H9 (cell line): Measurements from ENCODE around the gene FLCN. TPM values are rescaled to one million over a fixed set of nuclear protein-coding genes. Genes with fewer than 3 reads are reported as not detected.
"Not testable (repeated sequence)": the region's sequence is repeated elsewhere in the genome, so short reads cannot be mapped to it uniquely, and the experiment has no call there.

ENCODE experiments used
- DNase-seq: peaks from one replicate; pipeline ENCODE4 v3.0.0-alpha.2; 2017
- H2AFZ ChIP-seq: one replicate; pipeline ENCODE4 v1.6.1; 2013; ENCODE audit warnings: mild to moderate bottlenecking, low read length, control low read depth, moderate library complexity
- H2AK5ac ChIP-seq: 2 replicates; pipeline ENCODE4 v1.6.1; 2013; ENCODE audit warnings: low read length, control low read depth, mixed read lengths; ENCODE audit not compliant: insufficient read length
- H2BK120ac ChIP-seq: one replicate; pipeline ENCODE4 v1.6.1; 2013; ENCODE audit warnings: low read depth, mild to moderate bottlenecking, low read length, control low read depth, inconsistent platforms; ENCODE audit not compliant: poor library complexity, severe bottlenecking
- H2BK12ac ChIP-seq: 2 replicates; pipeline ENCODE4 v1.6.1; 2013; ENCODE audit warnings: low read length, control low read depth, mixed read lengths, low read depth; ENCODE audit not compliant: insufficient read length
- H2BK15ac ChIP-seq: 2 replicates; pipeline ENCODE4 v1.6.1; 2013; ENCODE audit warnings: low read depth, low read length, control low read depth
- H2BK20ac ChIP-seq: one replicate; pipeline ENCODE4 v1.6.1; 2013; ENCODE audit warnings: low read depth, mild to moderate bottlenecking, low read length, control low read depth, inconsistent platforms; ENCODE audit not compliant: poor library complexity, severe bottlenecking
- H2BK5ac ChIP-seq: 2 replicates; pipeline ENCODE4 v1.6.1; 2013; ENCODE audit warnings: low read length, control low read depth, mixed read lengths; ENCODE audit not compliant: insufficient read length
- H3K14ac ChIP-seq: 2 replicates; pipeline ENCODE4 v1.6.1; 2013; ENCODE audit warnings: low read length, control low read depth; ENCODE audit not compliant: insufficient read depth
- H3K18ac ChIP-seq: 2 replicates; pipeline ENCODE4 v1.6.1; 2013; ENCODE audit warnings: low read depth, mild to moderate bottlenecking, mixed read lengths, low read length, control low read depth; ENCODE audit not compliant: insufficient read length
- H3K23ac ChIP-seq: 2 replicates; pipeline ENCODE4 v1.6.1; 2013; ENCODE audit warnings: low read length, control low read depth, mixed read lengths, low read depth; ENCODE audit not compliant: insufficient read length
- H3K23me2 ChIP-seq: 2 replicates; pipeline ENCODE4 v1.6.1; 2013; ENCODE audit warnings: low read depth, mild to moderate bottlenecking, mixed read lengths, low read length, control low read depth; ENCODE audit not compliant: insufficient read length, poor library complexity, severe bottlenecking
- H3K27ac ChIP-seq: 2 replicates; pipeline ENCODE4 v1.5.1; 2013; ENCODE audit warnings: low read length, control low read depth, mixed read lengths, low read depth; ENCODE audit not compliant: insufficient read length
- H3K27me3 ChIP-seq: 2 replicates; pipeline ENCODE4 v1.6.1; 2013; ENCODE audit warnings: low read length, control low read depth, inconsistent platforms; ENCODE audit not compliant: insufficient read depth
- H3K4ac ChIP-seq: 2 replicates; pipeline ENCODE4 v1.6.1; 2013; ENCODE audit warnings: low read depth, mild to moderate bottlenecking, control low read depth, inconsistent platforms, low read length, moderate library complexity
- H3K4me1 ChIP-seq: 2 replicates; pipeline ENCODE4 v1.6.1; 2013; ENCODE audit warnings: low read length, control low read depth, inconsistent platforms; ENCODE audit not compliant: insufficient read depth
- H3K4me2 ChIP-seq: 2 replicates; pipeline ENCODE4 v1.6.1; 2013; ENCODE audit warnings: low read length, control low read depth, mixed read lengths; ENCODE audit not compliant: insufficient read length, insufficient read depth
- H3K56ac ChIP-seq: 2 replicates; pipeline ENCODE4 v1.6.1; 2013; ENCODE audit warnings: low read depth, mild to moderate bottlenecking, mixed read lengths, low read length, control low read depth; ENCODE audit not compliant: insufficient read length
- H3K79me1 ChIP-seq: 2 replicates; pipeline ENCODE4 v1.6.1; 2013; ENCODE audit warnings: low read depth, mild to moderate bottlenecking, moderate library complexity, low read length, control low read depth, inconsistent platforms; ENCODE audit not compliant: insufficient read depth, poor library complexity, severe bottlenecking
- H3K79me2 ChIP-seq: 2 replicates; pipeline ENCODE4 v1.6.1; 2013; ENCODE audit warnings: low read length, control low read depth, inconsistent platforms; ENCODE audit not compliant: insufficient read depth
- H3K9ac ChIP-seq: 2 replicates; pipeline ENCODE4 v1.6.1; 2013; ENCODE audit warnings: low read length, control low read depth, mixed read lengths; ENCODE audit not compliant: insufficient read length; ENCODE audit errors: extremely low read depth
- H3K9me3 ChIP-seq: one replicate; pipeline ENCODE4 v1.6.1; 2013; ENCODE audit warnings: low read depth, low read length, inconsistent platforms; ENCODE audit not compliant: control insufficient read depth
- H3T11ph ChIP-seq: one replicate; pipeline ENCODE4 v1.6.1; 2013; ENCODE audit warnings: mild to moderate bottlenecking, low read length, control low read depth, inconsistent platforms
- H4K20me1 ChIP-seq: one replicate; pipeline ENCODE4 v1.6.1; 2013; ENCODE audit not compliant: control insufficient read depth, insufficient read length, insufficient read depth
- H4K5ac ChIP-seq: 2 replicates; pipeline ENCODE4 v1.6.1; 2013; ENCODE audit warnings: low read depth, mild to moderate bottlenecking, mixed read lengths, low read length, control low read depth; ENCODE audit not compliant: insufficient read length
- H4K8ac ChIP-seq: replicated peaks from 2 replicates; pipeline ENCODE4 v1.6.1; 2013; ENCODE audit warnings: low read length, control low read depth, mixed read lengths, low read depth; ENCODE audit not compliant: insufficient read length
- H4K91ac ChIP-seq: 2 replicates; pipeline ENCODE4 v1.6.1; 2013; ENCODE audit warnings: low read depth, mild to moderate bottlenecking, moderate library complexity, mixed read lengths, low read length, control low read depth; ENCODE audit not compliant: insufficient read length
- H3K27ac Mint-ChIP-seq, 3 experiments: 2 replicates in 2 of 3; 3 replicates in 1 of 3; pipeline ENCODE4 v1.8.0; 2020 to 2021; ENCODE audit warnings: mixed read lengths in 3 of 3, mild to moderate bottlenecking in 1 of 3, moderate library complexity in 1 of 3
- H3K27me3 Mint-ChIP-seq: 2 replicates; pipeline ENCODE4 v1.8.0; 2021; ENCODE audit warnings: low read depth, mild to moderate bottlenecking, moderate library complexity, mixed read lengths
- H3K36me3 Mint-ChIP-seq, 3 experiments: 2 replicates in 2 of 3; 3 replicates in 1 of 3; pipeline ENCODE4 v1.8.0; 2020 to 2021; ENCODE audit warnings: low read depth in 3 of 3, mixed read lengths in 3 of 3; ENCODE audit not compliant: insufficient read depth in 1 of 3
- H3K4me1 Mint-ChIP-seq, 2 experiments: 2 replicates each; pipeline ENCODE4 v1.8.0; 2020; ENCODE audit warnings: mixed read lengths in 2 of 2
- H3K4me3 Mint-ChIP-seq, 2 experiments: 2 replicates in 1 of 2; 3 replicates in 1 of 2; pipeline ENCODE4 v1.8.0; 2020 to 2021; ENCODE audit warnings: mild to moderate bottlenecking in 2 of 2, mixed read lengths in 2 of 2, moderate library complexity in 1 of 2
- H3K9me3 Mint-ChIP-seq, 2 experiments: 2 replicates in 1 of 2; 3 replicates in 1 of 2; pipeline ENCODE4 v1.8.0; 2020; ENCODE audit warnings: mild to moderate bottlenecking in 2 of 2, mixed read lengths in 2 of 2, moderate library complexity in 1 of 2
- WGBS: extraction: QIAGEN DNeasy Blood & Tissue Kit; methylation state at CpG from one replicate; pipeline ENCODE4 v1.1.7; 2013; ENCODE audit warnings: missing lambda C conversion rate, low lambda C conversion rate, mixed read lengths; ENCODE audit not compliant: insufficient read length; ENCODE audit errors: extremely low coverage; 5-methylcytosine and 5-hydroxymethylcytosine counted together
- total RNA-seq: library from RNA; stranded (reverse); gene quantifications from 2 replicates; pipeline ENCODE4 v1.2.1, GENCODE V29; 2021
- TF ChIP-seq, protein P1 (sequence below): fragments of 200-600 bp; sonication (generic); conservative IDR thresholded peaks from 3 replicates; pipeline ENCODE4 v1.8.0; 2021; ENCODE audit warnings: antibody characterized with exemption, mild to moderate bottlenecking

Gene FLCN
- total RNA-seq, 1 experiment from 2014 or later, result 33.3 TPM

DNA sequence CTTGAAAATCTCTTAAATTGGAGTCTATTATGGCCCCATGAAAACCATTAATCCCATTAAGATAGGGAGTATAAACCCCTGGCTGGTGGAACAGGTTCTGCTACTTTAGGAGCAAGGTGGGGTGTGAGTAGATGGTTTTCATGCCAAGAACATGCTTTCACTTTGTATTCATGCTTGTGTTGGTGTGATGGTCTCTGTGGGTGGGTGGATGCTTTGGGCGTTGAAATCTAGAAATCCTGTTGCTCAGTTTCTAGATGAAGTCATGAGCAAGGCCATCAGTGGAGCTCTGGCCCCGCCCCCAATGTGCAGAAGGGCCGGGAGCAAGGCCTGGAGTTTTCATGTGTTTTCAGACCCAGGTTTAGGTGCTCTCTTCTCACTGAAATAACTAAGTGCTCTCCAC lies 50.9 kb downstream of the FLCN start:
- no peak for DNase-seq
- Histone ChIP-seq H3K14ac (no peak overlapping the region), H3K4me2 (no peak overlapping the region), H2BK5ac (no peak overlapping the region), H3T11ph (no peak overlapping the region), H3K56ac (no peak overlapping the region), H3K9me3 (no peaks in the 10 kb centered on the region), H4K5ac (no peak overlapping the region), H2BK15ac (no peak overlapping the region), H3K27me3 (no peaks in the 10 kb centered on the region), H3K23me2 (no peaks in the 10 kb centered on the region), H3K18ac (no peak overlapping the region), H2AFZ (no peak overlapping the region), H2BK20ac (no peak overlapping the region), H2BK120ac (no peak overlapping the region), H2BK12ac (no peak overlapping the region), H2AK5ac (no peak overlapping the region), H3K27ac (no peak overlapping the region), H3K4me1 (no peaks in the 10 kb centered on the region), H4K8ac (no peak overlapping the region), H3K79me2 (no peaks in the 10 kb centered on the region), H4K20me1 (no peaks in the 10 kb centered on the region), H3K23ac (no peak overlapping the region), H3K79me1 (no peaks in the 10 kb centered on the region), H3K9ac (no peak overlapping the region), H4K91ac (no peak overlapping the region), H3K4ac (no peak overlapping the region)
- peaks cover 0 to 32% (median 16%) of the 10 kb centered on the region in 3 experiments; a peak in 5 of 7 replicates for H3K36me3 Mint-ChIP-seq
- no peak overlapping the region for H3K4me3 Mint-ChIP-seq
- H3K9me3 Mint-ChIP-seq, result no peaks in the 10 kb centered on the region
- TF ChIP-seq, protein P1, sequence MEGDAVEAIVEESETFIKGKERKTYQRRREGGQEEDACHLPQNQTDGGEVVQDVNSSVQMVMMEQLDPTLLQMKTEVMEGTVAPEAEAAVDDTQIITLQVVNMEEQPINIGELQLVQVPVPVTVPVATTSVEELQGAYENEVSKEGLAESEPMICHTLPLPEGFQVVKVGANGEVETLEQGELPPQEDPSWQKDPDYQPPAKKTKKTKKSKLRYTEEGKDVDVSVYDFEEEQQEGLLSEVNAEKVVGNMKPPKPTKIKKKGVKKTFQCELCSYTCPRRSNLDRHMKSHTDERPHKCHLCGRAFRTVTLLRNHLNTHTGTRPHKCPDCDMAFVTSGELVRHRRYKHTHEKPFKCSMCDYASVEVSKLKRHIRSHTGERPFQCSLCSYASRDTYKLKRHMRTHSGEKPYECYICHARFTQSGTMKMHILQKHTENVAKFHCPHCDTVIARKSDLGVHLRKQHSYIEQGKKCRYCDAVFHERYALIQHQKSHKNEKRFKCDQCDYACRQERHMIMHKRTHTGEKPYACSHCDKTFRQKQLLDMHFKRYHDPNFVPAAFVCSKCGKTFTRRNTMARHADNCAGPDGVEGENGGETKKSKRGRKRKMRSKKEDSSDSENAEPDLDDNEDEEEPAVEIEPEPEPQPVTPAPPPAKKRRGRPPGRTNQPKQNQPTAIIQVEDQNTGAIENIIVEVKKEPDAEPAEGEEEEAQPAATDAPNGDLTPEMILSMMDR, result no peak
- no peaks in the 10 kb centered on the region for H3K27me3 Mint-ChIP-seq
- peak overlapping the region in 1 of 3 experiments; percentile 73; a peak in 2 of 7 replicates for H3K27ac Mint-ChIP-seq
- peaks cover 8 to 20% of the 10 kb centered on the region in 2 experiments for H3K4me1 Mint-ChIP-seq
- WGBS, result no CpG with 5 or more reads among the region's 3 CpGs

DNA sequence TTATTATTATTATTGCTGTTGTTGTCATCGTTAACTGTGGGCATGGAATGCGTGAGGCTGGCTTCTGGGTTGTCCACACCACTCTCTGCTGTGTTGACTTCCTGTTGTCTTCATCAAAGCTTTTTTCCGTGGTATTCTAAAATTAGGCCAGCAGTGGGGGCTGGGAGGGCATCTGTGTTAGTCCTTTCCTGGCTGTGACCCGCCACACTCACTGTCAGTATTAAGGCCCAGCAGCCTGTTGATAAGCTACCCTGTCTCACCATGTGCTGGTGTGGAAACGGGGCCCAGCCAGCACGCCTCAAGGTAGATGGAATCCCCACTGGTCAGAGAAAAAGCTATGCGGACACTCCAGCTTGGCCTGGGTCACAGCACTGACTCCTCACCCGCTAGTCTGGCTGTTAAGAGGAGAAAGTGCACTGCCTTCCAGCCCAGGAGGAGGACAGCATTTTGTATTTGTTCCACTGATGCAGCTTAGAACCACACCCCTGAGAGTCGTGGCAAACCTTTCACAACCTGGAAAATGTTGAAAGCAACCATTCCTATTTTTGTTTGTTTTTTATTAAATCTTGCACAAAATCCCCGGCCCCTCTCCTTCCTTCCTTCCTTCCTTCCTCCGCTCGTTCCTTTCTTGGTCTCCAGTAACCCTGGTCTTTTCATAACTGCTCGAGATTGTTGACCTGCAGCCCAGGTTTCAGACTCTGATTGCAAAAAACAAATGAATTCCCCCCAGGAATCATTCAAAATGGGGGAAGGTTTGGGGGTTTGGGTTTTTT lies 51.8 kb downstream of the FLCN start:
- not testable (repeated sequence) for H3K9ac ChIP-seq, H3K4me1 ChIP-seq, H3K9me3 Mint-ChIP-seq, H3K27me3 ChIP-seq, H3K27me3 Mint-ChIP-seq, H2BK12ac ChIP-seq, DNase-seq, H2BK15ac ChIP-seq, H4K20me1 ChIP-seq, H3K79me1 ChIP-seq, H3K18ac ChIP-seq, H3K56ac ChIP-seq, H3K9me3 ChIP-seq, H3T11ph ChIP-seq, H2BK120ac ChIP-seq, H2BK20ac ChIP-seq, H3K4ac ChIP-seq, H3K23ac ChIP-seq, H4K8ac ChIP-seq, H3K4me2 ChIP-seq, H3K79me2 ChIP-seq, H2AK5ac ChIP-seq, H3K14ac ChIP-seq, H4K91ac ChIP-seq, H3K4me3 Mint-ChIP-seq, H2AFZ ChIP-seq, H2BK5ac ChIP-seq, H4K5ac ChIP-seq, H3K27ac ChIP-seq, H3K23me2 ChIP-seq
- Mint-ChIP-seq H3K36me3 (peaks cover 5 to 40% (median 25%) of the 10 kb centered on the region in 3 experiments; a peak in 6 of 7 replicates), H3K4me1 (peaks cover 8 to 20% of the 10 kb centered on the region in 2 experiments), H3K27ac (peak overlapping the region; percentile 44 to 90 (median 77))
- WGBS, result no CpG with 5 or more reads among the region's 13 CpGs
